Neural cell (in vitro differentiated cells): ENCODE measurements around the gene POLDIP3.

Source experiments
- CTCF ChIP-seq: fragments of 450-650 bp; IDR thresholded peaks from 2 replicates; pipeline ENCODE4 v1.5.1; 2014; ENCODE audit warnings: antibody characterized with exemption, mild to moderate bottlenecking, moderate library complexity; ENCODE audit not compliant: poor library complexity, severe bottlenecking
- EZH2 ChIP-seq: fragments of 200-600, 300-800 bp; shearing (Covaris generic), sonication (generic); IDR thresholded peaks from 2 replicates; pipeline ENCODE4 v1.6.1; 2014; ENCODE audit warnings: antibody characterized with exemption, low read length, borderline replicate concordance, mild to moderate bottlenecking; ENCODE audit not compliant: insufficient read depth, poor library complexity, severe bottlenecking
- REST ChIP-seq: IDR thresholded peaks from 2 replicates; pipeline ENCODE4 v1.6.1; 2012; ENCODE audit warnings: borderline replicate concordance
- SMC3 ChIP-seq: fragments of 450-650 bp; conservative IDR thresholded peaks from 2 replicates; pipeline ENCODE4 v1.6.1; 2014; ENCODE audit warnings: antibody characterized with exemption, mild to moderate bottlenecking, moderate library complexity; ENCODE audit not compliant: poor library complexity

GRCh38 chr22:42562279-42562678, 52.4 kb downstream of the POLDIP3 start:
- TF ChIP-seq CTCF (no peak), EZH2 (no peak), REST (no peak), SMC3 (no peak)
